HL-60 (cell line): ENCODE measurements around the gene PAMR1.

Experiments used
- GABPA ChIP-seq: IDR thresholded peaks from 2 replicates; pipeline ENCODE4 v1.6.1; 2012; ENCODE audit warnings: low read depth
- POLR2AphosphoS5 ChIP-seq: IDR thresholded peaks from 2 replicates; pipeline ENCODE4 v1.6.1; 2012; ENCODE audit warnings: low read depth
- SPI1 ChIP-seq: IDR thresholded peaks from 2 replicates; pipeline ENCODE4 v1.6.1; 2012; ENCODE audit warnings: low read depth, mild to moderate bottlenecking, borderline replicate concordance
- TF ChIP-seq, protein P1 (sequence below): IDR thresholded peaks from 2 replicates; pipeline ENCODE4 v1.6.1; 2012; ENCODE audit warnings: low read depth; ENCODE audit not compliant: insufficient replicate concordance
- TF ChIP-seq, protein P2 (sequence below): IDR thresholded peaks from one replicate; pipeline ENCODE4 v1.5.1; 2011; ENCODE audit warnings: low read length, control low read depth, inconsistent platforms; ENCODE audit not compliant: insufficient read depth

DNA sequence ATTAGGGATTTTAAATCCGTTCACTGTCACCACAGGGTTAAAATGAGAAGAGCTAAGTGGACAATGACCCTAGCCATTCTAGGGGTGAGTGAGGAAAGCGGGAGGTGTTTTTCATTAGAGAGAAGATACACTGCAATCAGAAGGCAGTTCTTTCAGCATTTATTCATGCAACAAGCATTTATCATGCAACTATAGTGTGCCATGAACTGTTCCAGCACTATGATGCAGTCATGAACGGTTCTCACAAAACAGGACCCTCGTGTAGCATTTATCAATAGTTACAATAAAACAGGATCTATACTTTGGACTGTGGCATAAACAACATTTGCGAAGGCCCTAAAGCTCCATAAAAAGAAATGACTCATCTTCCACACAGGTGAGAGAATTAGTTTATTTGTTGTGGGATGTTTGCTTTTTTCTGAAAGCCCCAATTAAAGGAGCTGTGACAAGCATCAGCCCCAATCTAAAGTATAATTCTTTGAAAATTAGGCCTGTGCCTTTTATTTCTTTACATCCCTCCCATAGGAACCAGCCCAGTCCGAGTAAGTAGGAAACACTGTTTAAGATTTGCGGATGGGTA, 51.5 kb downstream of the PAMR1 start:
- TF ChIP-seq, protein P1, sequence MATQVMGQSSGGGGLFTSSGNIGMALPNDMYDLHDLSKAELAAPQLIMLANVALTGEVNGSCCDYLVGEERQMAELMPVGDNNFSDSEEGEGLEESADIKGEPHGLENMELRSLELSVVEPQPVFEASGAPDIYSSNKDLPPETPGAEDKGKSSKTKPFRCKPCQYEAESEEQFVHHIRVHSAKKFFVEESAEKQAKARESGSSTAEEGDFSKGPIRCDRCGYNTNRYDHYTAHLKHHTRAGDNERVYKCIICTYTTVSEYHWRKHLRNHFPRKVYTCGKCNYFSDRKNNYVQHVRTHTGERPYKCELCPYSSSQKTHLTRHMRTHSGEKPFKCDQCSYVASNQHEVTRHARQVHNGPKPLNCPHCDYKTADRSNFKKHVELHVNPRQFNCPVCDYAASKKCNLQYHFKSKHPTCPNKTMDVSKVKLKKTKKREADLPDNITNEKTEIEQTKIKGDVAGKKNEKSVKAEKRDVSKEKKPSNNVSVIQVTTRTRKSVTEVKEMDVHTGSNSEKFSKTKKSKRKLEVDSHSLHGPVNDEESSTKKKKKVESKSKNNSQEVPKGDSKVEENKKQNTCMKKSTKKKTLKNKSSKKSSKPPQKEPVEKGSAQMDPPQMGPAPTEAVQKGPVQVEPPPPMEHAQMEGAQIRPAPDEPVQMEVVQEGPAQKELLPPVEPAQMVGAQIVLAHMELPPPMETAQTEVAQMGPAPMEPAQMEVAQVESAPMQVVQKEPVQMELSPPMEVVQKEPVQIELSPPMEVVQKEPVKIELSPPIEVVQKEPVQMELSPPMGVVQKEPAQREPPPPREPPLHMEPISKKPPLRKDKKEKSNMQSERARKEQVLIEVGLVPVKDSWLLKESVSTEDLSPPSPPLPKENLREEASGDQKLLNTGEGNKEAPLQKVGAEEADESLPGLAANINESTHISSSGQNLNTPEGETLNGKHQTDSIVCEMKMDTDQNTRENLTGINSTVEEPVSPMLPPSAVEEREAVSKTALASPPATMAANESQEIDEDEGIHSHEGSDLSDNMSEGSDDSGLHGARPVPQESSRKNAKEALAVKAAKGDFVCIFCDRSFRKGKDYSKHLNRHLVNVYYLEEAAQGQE = no peak
- TF ChIP-seq, protein P2, sequence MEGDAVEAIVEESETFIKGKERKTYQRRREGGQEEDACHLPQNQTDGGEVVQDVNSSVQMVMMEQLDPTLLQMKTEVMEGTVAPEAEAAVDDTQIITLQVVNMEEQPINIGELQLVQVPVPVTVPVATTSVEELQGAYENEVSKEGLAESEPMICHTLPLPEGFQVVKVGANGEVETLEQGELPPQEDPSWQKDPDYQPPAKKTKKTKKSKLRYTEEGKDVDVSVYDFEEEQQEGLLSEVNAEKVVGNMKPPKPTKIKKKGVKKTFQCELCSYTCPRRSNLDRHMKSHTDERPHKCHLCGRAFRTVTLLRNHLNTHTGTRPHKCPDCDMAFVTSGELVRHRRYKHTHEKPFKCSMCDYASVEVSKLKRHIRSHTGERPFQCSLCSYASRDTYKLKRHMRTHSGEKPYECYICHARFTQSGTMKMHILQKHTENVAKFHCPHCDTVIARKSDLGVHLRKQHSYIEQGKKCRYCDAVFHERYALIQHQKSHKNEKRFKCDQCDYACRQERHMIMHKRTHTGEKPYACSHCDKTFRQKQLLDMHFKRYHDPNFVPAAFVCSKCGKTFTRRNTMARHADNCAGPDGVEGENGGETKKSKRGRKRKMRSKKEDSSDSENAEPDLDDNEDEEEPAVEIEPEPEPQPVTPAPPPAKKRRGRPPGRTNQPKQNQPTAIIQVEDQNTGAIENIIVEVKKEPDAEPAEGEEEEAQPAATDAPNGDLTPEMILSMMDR = no peak
- TF ChIP-seq POLR2AphosphoS5 (no peak), GABPA (no peak), SPI1 (no peak)
